Measurements from ENCODE around the gene C10orf71.

The C10orf71 gene

GRCh38 chr10:49304137-49304536 is 5.2 kb downstream of the C10orf71 start:
- TF ChIP-seq BACH2 (CRISPR knock-in tag; IDR thresholded peaks at IDR 0.05; ENCODE audit: borderline replicate concordance) (no peak), TCF4 (CRISPR knock-in tag; IDR thresholded peaks at IDR 0.05; ENCODE audit: borderline replicate concordance) (no peak), ZFP30 (CRISPR knock-in tag; IDR thresholded peaks at IDR 0.05) (no peak), ARNTL (CRISPR knock-in tag; IDR thresholded peaks at IDR 0.05; ENCODE audit: borderline replicate concordance, low read depth) (no peak), ZNF565 (CRISPR knock-in tag; conservative IDR thresholded peaks at IDR 0.05; ENCODE audit: low read depth) (no peak), GLIS3 (CRISPR knock-in tag; IDR thresholded peaks at IDR 0.05) (no peak), ZFP3 (CRISPR knock-in tag; IDR thresholded peaks at IDR 0.05) (no peak), ZNF70 (CRISPR knock-in tag; IDR thresholded peaks at IDR 0.05) (no peak), TOX (CRISPR knock-in tag; IDR thresholded peaks at IDR 0.05; ENCODE audit: borderline replicate concordance) (no peak), PATZ1 (CRISPR knock-in tag; IDR thresholded peaks at IDR 0.05; ENCODE audit: borderline replicate concordance) (no peak), RARB (CRISPR knock-in tag; IDR thresholded peaks at IDR 0.05) (no peak), SNAI2 (CRISPR knock-in tag; IDR thresholded peaks at IDR 0.05) (no peak), TSHZ2 (CRISPR knock-in tag; IDR thresholded peaks at IDR 0.05) (no peak)
- ATAC-seq: no peak

- no peak for TF ChIP-seq CSDC2 (CRISPR knock-in tag; IDR thresholded peaks at IDR 0.05)
- no peak for TF ChIP-seq POU6F1 (CRISPR knock-in tag; IDR thresholded peaks at IDR 0.05; ENCODE audit: borderline replicate concordance, low read depth)
- TF ChIP-seq TCF4 (CRISPR knock-in tag; IDR thresholded peaks at IDR 0.05; ENCODE audit: borderline replicate concordance): no peak
- TF ChIP-seq GLIS3 (CRISPR knock-in tag; IDR thresholded peaks at IDR 0.05): no peak
- no peak for TF ChIP-seq SNAI2 (CRISPR knock-in tag; IDR thresholded peaks at IDR 0.05)
- TF ChIP-seq OSR1 (CRISPR knock-in tag; IDR thresholded peaks at IDR 0.05): no peak
- no peak for TF ChIP-seq ZC3H10 (CRISPR knock-in tag; IDR thresholded peaks at IDR 0.05)
- TF ChIP-seq ZNF70 (CRISPR knock-in tag; IDR thresholded peaks at IDR 0.05): no peak
- no peak for TF ChIP-seq TSHZ2 (CRISPR knock-in tag; IDR thresholded peaks at IDR 0.05)
- TF ChIP-seq ZNF565 (CRISPR knock-in tag; conservative IDR thresholded peaks at IDR 0.05; ENCODE audit: low read depth): no peak
- no peak for TF ChIP-seq CREB5 (CRISPR knock-in tag; IDR thresholded peaks at IDR 0.05; ENCODE audit: low read depth)
- TF ChIP-seq ISL1 (CRISPR knock-in tag; IDR thresholded peaks at IDR 0.05): no peak
- no peak for TF ChIP-seq PPARA (CRISPR knock-in tag; IDR thresholded peaks at IDR 0.05; ENCODE audit: borderline replicate concordance)
- no peak for TF ChIP-seq ZNF8 (CRISPR knock-in tag; IDR thresholded peaks at IDR 0.05)
- no peak for TF ChIP-seq CSRNP3 (CRISPR knock-in tag; IDR thresholded peaks at IDR 0.05)
- no peak for TF ChIP-seq ZFP3 (CRISPR knock-in tag; IDR thresholded peaks at IDR 0.05)
- no peak for TF ChIP-seq ZFP30 (CRISPR knock-in tag; IDR thresholded peaks at IDR 0.05)
- no peak for ATAC-seq
Measured at GRCh38 chr10:49307921-49308320, 9.0 kb downstream of the C10orf71 start.

All from SK-N-SH treated with all-trans-retinoic acid at 6 μM for 48 hours (cell line).